VCaP (cell line): ENCODE data around the gene ALKBH7.
A peak's percentile ranks its signal among the peaks of the same experiment; 100 is the strongest.

Experiments used
- H3K27ac ChIP-seq: fragments of 450-650 bp; 2 replicates; pipeline ENCODE4 v1.5.1; 2017
- TF ChIP-seq, protein P1 (sequence below): fragments of 450-650 bp; conservative IDR thresholded peaks from 2 replicates; pipeline ENCODE4 v1.5.1; 2017; ENCODE audit warnings: mild to moderate bottlenecking, moderate library complexity

Gene ALKBH7

DNA sequence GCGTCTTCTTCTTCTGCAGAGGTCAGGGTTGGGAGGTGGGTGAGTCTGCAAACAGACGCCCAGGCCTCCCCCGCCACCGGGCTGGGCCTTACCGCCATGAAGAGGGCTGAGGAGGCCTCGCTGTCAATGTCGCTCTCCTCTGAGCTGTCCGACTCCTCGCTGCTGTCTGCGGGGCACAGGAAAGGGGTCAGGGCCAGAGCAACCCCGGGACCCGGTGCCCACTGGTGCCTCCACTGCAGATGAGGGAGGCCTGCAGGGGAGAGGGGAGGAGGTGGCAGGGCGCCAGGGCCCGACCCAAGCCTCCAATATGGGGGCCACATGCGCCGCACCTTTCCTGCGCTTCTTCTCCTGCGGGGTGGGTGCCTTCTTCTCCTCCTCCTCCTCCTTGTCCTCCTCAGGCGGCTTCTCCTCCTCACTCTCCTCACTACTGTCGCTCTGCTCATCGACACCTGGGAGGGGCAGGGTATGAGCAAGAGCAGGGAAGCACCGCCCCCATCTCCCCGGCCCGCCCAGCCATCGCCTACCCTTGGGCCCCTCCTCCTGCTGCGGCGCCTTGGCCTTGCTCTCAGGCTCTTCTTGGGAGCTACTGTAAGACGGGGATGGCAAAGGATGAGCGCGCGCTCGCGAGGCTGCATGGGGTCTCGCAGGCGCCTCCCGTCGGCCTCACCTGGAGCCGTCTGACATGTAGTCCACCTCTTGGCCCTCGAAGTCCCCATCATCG, 8.6 kb downstream of the ALKBH7 start:
- TF ChIP-seq, protein P1, sequence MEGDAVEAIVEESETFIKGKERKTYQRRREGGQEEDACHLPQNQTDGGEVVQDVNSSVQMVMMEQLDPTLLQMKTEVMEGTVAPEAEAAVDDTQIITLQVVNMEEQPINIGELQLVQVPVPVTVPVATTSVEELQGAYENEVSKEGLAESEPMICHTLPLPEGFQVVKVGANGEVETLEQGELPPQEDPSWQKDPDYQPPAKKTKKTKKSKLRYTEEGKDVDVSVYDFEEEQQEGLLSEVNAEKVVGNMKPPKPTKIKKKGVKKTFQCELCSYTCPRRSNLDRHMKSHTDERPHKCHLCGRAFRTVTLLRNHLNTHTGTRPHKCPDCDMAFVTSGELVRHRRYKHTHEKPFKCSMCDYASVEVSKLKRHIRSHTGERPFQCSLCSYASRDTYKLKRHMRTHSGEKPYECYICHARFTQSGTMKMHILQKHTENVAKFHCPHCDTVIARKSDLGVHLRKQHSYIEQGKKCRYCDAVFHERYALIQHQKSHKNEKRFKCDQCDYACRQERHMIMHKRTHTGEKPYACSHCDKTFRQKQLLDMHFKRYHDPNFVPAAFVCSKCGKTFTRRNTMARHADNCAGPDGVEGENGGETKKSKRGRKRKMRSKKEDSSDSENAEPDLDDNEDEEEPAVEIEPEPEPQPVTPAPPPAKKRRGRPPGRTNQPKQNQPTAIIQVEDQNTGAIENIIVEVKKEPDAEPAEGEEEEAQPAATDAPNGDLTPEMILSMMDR = no peak

DNA sequence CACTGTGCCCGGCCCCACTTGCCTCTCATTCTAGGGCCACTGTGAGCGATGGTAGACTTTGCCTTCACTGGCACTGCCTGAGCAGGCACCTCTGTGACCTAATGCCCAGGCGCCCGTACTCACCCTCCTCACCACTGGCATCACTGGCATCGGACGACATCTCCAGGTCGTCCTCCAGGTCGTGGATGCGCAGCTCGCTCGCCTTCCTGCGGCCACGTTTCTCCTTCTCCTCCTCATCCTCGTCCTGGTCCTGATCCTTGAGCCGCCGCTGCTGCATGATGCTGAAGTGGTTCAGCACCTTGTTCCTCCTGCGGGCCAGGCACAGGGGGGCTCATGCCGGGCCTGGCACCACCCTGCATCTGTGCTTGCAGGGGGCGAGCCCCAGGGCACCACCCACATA, 10.6 kb downstream of the ALKBH7 start:
- TF ChIP-seq, protein P1 = no peak
- no peak overlapping the region for H3K27ac ChIP-seq

More for the DNA sequence above, 8.6 kb downstream of the ALKBH7 start:
- no peak overlapping the region for H3K27ac ChIP-seq

DNA sequence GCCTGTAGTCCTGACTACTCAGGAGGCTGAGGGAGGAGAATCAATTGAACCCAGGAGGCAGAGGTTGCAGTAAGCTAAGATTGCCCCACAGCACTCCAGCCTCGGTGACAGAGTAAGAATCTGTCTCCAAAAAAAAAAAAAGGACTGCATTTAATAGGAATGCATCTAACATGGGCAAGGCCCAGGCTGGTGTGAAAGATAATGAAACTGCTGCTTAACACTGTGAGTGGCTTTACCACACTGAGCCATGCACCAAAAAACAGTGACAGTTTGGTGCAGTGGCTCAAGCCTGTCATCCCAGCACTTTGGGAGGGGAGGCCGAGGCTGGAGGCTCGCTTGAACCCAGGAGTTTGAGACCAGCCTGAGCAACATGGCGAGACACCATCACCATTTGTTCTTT, 11.8 kb downstream of the ALKBH7 start:
- no peak overlapping the region for H3K27ac ChIP-seq
- TF ChIP-seq, protein P1 = no peak

DNA sequence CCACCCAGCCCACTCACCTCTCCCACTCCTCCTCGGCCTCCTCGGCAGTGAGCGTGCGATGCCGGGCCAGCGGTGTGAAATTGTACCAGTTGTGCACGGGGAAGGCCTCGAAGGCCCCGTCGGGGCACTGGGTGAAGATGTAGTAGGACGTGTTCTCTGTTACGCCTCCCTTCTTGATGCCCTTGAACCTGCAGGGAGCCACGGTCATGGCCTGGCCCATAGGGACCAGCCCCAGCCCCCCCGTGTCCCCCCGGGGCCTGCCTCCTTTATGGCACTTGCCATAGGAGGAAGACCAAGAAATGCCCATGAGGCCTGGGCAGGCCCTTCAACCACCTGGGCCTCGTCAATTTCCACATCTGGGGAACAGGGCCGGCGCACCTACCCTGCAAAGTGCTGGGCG, 14.8 kb downstream of the ALKBH7 start:
- no peak overlapping the region for H3K27ac ChIP-seq
- TF ChIP-seq, protein P1 = no peak

DNA sequence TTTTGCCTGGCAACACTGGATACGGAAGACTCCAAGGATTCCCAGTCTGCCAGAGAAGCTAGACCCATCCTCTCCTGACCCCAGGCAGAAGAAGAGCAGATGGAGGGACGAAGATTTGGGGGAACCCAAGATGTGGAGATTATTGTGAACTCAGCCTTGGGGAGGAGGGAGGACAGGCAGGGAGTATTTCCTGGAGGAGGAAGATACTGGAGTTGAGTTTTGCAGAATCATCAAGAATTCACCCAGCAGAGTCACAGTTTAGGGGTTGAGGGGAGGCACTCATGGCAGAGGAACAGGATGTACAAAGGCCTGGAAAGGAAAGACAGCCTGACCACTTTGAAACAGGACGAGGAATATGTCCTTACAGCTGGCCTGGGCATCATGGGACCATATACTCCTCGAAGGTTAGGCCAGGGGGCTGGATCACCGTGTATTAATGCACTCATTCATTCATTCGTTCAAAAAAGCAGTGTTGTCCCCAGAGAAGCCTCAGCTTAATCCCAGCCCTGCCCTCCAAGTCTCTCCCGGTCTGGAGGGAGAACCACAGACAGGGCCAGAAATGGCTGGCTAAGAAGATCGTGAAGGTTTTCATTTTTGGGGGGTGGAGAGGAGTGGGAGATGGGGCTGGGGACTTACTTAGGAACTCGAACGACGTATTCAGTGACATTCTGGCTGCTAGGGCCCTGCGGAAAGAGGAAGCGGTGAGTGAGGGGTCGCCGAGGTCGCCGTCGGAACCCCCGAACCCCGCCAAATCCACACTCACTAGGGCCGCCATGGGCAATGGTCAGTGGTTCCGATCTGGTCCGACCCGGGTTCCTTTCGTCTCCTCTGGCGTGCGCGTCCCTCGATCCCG, 19.9 kb downstream of the ALKBH7 start:
- TF ChIP-seq, protein P1 = no peak
- H3K27ac ChIP-seq = peak overlapping the region; percentile 86

DNA sequence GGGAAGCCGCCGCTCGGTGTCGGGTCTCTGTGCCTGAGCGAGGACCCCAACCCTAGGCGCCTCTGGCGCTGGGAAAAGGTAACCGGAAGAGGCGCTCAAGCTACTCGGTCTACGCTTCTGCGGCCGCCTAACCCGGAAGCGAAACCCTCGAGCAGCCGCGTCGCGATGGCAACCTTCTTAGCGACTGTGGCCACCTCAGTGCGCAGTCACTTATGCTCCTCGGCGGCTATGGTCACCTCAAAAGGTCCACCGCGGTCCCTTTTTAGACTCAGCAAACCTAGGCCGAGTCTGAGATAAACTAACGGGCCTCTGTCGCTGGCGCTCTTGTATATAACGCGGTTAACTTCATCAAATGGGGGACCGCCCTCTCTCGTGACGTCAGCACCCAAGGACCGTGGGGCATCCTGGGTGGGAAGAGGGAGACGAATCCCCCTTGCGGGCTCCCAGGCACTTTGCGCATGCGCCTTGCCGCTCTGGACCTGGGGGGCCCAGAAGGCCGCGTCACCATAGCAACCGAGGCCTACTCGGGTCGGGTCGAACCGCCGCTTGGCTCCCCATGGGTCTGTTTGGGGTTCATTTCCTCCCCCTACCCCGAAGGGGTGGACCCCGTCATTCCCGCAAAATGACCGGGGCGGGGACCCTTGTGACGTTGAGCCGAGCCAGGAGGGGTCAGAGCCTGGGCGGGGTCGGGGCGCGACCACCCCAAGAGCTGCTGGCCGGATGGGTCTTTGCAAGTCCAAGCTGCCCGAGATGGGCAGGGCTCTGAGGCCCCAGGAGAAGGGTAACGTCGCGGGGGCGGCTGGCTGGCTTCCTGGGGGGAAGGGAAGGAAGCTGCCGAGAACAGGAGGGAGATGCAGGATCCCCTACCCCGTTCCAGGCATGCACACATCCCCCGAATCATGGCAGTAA, 20.7 kb downstream of the ALKBH7 start, which contains the start of gene GTF2F1:
GTF2F1 (minus strand) TSS at position 91 of the 909 bp plus-strand sequence. CDS start 169 bp downstream, outside the sequence.
- TF ChIP-seq, protein P1 = no peak

More for the DNA sequence above, 20.7 kb downstream of the ALKBH7 start, which contains the start of gene GTF2F1:
- peak within 1 kb of the TSS; percentile 86 for H3K27ac ChIP-seq
